Retinal pigment epithelial cell (primary cell): Measurements from ENCODE around the gene MED13L.
A peak's percentile ranks its signal among the peaks of the same experiment; 100 is the strongest.

Source experiments
- DNase-seq: peaks from one replicate; pipeline ENCODE4 v3.0.0-alpha.2; 2010; ENCODE audit warnings: low read depth
- H3K4me3 ChIP-seq: 2 replicates; pipeline ENCODE4 v1.5.1; 2011; ENCODE audit warnings: mild to moderate bottlenecking, low read length, control low read depth, moderate library complexity
- CTCF ChIP-seq: conservative IDR thresholded peaks from 2 replicates; pipeline ENCODE4 v1.5.1; 2011; ENCODE audit warnings: low read depth, low read length, control low read depth, inconsistent platforms

The MED13L gene

DNA sequence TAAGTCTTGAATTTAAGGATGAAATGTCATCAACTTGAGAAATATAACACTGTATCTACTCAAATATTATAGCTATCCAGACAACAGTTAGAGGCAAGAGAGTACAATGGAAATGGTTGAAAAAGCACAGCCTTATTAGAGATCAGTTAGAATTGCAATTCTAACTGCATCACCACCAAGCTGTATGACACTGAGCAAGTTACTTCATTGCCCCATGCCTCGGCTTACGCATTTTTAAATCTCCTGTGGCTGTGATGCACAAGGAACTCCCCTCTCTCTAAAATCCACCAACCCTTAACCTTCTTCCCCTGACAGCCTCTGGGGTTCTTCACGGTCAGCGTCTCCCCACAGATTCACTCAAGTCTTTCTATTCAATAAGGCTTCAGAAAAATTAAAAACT lies 75.1 kb downstream of the MED13L start:
- peak; percentile 68 for DNase-seq
- no peak for TF ChIP-seq CTCF
- no peak overlapping the region for H3K4me3 ChIP-seq

DNA sequence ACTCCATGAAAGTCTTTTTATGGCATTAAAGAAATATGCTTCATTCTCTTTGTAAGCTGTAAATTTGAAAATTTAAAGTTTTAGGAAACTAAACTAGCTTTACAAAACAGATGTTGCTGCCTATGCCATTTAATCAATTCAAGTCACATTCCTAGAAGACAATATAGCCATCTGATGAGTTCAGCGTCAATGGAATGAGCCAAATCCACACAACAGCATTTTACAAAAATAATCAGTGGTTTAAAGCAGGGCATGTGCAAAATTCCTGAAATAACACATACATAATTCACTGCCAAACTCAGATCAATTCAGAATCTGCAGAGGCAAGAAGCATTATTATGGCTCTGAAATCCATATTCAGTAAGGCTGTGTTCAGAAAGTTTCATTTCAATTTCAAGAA lies 75.6 kb downstream of the MED13L start:
- TF ChIP-seq CTCF, result no peak
- peak overlapping the region; percentile 4 for H3K4me3 ChIP-seq
- DNase-seq, result no peak

- H3K4me3 ChIP-seq, result no peak overlapping the region
- no peak for DNase-seq
- TF ChIP-seq CTCF, result no peak
Observed at GRCh38 chr12:116201359-116201758, 76.1 kb downstream of the MED13L start.

GRCh38 chr12:116200812-116201211 lies 76.7 kb downstream of the MED13L start:
- no peak for TF ChIP-seq CTCF
- no peak overlapping the region for H3K4me3 ChIP-seq
- DNase-seq, result no peak

DNA sequence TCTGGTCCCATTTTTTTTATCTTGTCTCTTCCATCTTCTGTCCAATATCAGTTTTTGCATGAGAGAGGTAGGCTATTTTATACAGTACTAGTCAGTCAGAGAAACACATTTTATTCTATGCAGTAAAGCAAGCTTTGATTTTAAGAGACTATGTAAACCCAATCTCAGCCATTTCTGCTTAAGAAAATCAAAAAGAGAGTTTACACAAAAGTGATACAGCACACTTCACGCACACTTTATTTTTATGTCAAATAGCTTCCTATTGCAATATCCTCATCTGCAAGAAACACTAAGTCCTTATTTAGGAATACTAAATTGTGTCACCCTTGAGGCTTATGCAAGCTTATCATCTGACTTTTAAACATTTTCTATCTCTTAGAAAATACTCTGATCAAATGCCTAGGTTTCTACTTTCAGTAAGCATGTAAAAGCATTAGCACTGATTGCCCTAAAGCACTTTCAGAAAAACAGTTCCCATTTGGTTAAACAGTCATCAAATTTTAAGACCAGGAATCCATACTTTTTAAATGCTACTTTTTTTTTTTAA lies 78.3 kb downstream of the MED13L start:
- H3K4me3 ChIP-seq, result no peak overlapping the region
- TF ChIP-seq CTCF, result no peak

GRCh38 chr12:116196752-116197718 lies 80.5 kb downstream of the MED13L start:
- TF ChIP-seq CTCF, result no peak
- DNase-seq, result no peak
- H3K4me3 ChIP-seq, result no peak overlapping the region

More for the DNA sequence above, 78.3 kb downstream of the MED13L start:
- no peak for DNase-seq

DNA sequence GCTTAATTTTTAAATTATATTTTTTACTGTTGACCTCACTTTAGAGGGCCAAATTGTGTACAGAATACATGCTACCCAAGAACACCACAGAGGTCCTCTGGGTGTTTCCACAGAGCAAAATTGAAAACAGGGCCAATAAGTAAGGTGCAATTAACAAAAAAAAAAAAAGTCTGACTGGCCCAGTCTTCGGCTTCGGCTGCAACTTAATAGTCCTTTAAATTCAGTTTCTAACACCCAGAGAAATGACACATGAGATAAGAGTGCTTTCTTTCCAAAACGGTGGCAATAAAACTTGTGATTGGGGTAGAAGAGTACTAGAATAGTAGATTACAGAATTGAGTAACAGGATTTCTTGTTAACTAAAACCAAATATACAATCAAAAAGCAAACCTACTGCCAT lies 81.3 kb downstream of the MED13L start:
- TF ChIP-seq CTCF, result no peak
- H3K4me3 ChIP-seq, result no peak overlapping the region
- no peak for DNase-seq
